HG02840 (cell line): ENCODE measurements around the gene NSMCE1.
"Not testable (repeated sequence)": the region's sequence is repeated elsewhere in the genome, so short reads cannot be mapped to it uniquely, and the experiment has no call there.

Experiments used
- ATAC-seq: cut with Tn5 transposase; IDR thresholded peaks from one replicate; pipeline ENCODE4 v1.9.1; 2021; ENCODE audit warnings: mild to moderate bottlenecking, moderate library complexity, moderate number of reproducible peaks; ENCODE audit not compliant: unreplicated experiment, low FRiP score

Gene NSMCE1

GRCh38 chr16:27272697-27273096, 4.1 kb upstream of the NSMCE1 start:
- not testable (repeated sequence) for ATAC-seq

GRCh38 chr16:27272076-27272475, 3.5 kb upstream of the NSMCE1 start:
- no peak for ATAC-seq

DNA sequence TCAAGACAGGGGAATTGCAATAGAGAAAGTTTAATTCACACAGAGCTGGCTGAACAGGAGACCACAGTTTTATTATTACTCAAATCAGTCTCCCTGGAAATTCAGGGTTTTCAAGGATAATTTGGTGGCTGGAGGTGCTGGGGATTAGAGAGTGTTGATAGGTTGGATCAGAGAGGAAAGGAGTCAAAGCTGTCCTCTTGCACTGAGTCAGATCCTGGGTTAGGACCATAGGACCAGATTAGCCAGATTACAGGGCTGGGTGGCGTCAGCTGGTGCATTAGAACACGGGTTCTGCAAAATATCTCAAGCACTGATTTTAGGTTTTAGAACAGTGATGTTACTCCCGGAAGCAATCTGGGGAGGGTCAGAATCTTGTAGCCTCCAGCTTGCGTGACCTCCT, 1.8 kb upstream of the NSMCE1 start:
- ATAC-seq, result no peak

DNA sequence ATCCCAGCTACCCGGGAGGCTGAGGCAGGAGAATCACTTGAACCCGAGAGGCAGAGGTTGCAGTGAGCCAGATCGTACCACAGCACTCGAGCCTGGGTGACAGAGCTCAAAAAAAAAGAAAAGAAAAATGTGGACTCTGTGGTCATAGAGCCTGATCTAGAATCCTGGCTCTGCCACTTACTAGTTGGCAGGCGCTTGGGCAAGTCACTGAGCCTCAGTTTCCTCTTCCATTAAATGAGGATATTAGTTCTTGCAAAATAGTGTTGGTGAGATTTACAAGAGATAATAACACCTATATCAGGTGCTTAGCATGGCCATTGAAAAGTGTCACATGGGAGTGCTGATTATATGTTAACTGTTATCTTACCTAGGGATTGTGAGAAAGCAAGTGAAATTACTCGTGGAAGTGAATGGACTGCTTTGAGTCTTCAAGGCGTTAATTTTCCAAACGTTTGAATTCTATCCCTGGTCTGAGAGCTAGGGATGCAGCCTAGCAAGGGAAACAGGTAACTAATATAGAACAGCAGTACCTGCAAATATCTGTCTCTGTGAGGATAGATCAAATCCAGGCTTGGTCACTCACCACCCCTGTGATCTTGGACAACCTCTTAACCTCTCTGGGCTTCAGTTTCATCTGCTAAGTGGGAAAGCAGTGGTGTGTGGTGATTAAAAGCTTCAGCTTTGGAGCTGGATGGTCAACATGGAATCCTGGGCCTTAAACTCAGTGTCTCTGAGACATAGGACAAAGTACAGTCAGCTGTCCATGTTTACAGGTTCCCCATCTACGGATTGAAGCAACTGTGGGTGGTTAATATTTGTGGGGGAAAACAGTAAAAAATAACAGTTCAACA, 953 bp upstream of the NSMCE1 start:
- ATAC-seq, result no peak

GRCh38 chr16:27267037-27267677, 1.4 kb downstream of the NSMCE1 start:
- ATAC-seq, result no peak

- no peak for ATAC-seq
Measured at GRCh38 chr16:27265982-27266381, 2.6 kb downstream of the NSMCE1 start.

- no peak for ATAC-seq
Measured at GRCh38 chr16:27264151-27264550, 4.4 kb downstream of the NSMCE1 start.

DNA sequence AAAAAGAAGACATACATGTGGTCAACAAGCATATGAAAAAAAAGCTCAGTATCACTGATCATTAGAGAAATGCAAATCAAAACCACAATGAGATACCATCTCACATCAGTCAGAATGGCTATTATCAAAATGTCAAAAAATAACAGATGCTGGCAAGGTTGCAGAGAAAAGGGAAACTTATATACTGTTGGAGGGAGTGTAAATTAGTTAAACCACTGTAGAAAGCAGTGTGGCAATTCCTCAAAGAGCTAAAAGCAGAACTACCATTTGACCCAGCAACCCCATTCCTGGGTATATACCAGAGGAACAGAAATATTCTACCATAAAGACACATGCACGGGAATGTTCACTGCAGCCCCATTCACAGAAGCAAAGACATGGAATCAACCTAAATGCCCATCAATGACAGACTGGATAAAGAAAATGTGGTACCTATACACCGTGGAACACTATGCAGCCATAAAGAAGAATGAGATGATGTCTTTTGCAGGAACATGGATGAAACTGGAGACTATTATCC, 5.6 kb downstream of the NSMCE1 start:
- ATAC-seq, result not testable (repeated sequence)

- ATAC-seq, result no peak
Measured at GRCh38 chr16:27259710-27260109, 8.9 kb downstream of the NSMCE1 start.

- ATAC-seq, result no peak
Measured at GRCh38 chr16:27258241-27258734, 10.3 kb downstream of the NSMCE1 start.

DNA sequence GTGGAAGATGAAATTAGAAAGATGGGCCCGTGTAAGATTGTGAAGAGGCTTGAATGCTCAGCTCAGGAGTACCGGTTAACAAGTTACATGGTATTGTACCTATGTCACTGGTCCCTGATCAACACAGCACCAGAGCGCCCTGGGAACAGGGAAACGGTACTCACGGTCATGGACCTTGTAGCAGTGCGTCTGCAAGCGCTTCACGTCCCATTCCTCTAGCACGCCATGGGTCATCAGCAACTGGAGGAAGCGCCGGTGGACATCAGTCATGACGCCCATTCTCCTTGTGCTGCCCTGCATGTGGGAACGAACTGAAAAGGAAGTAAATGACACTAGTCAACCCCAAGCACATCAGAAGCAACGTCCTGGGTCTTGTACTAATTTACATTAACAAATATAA, 11.3 kb downstream of the NSMCE1 start:
- ATAC-seq, result no peak

DNA sequence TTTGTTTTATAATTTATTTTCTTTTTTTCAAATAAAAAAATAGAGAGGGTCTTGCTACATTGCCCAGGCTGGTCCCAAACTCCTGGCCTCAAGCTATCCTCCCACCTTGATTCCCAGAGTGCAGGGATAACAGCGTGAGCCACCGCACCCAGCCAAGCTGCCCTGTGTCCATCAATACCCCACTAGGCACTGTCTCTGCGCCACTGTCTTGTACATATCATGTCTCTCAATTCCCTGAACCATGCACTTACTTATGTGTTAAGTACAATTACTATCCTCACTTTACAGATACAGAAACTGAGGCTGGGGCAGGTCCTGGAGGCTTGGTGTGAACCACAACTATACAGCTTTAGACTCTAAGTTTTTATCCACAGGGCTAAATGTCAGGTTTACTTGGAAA, 11.7 kb downstream of the NSMCE1 start:
- no peak for ATAC-seq

GRCh38 chr16:27254262-27254811, 14.2 kb downstream of the NSMCE1 start:
- ATAC-seq, result peak; percentile 68

DNA sequence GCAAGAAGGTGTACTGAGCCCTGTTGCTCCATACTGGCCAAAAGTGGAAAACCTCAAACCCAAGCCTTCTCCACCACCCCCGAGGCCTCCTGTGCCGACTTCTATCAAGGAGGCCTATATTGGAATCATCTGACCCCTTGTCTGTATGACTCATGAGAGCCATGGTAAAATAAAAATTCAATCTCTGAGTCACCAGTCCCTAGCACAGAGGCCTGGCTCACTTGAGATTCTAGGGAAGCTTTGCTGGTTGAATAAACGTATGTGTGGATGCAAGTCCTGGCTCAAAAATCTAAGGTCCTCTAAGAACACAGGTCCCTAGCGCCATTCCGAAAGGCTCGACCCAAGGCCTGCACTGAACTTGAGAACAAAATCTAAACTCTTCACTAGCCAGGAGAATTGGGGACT, 15.0 kb downstream of the NSMCE1 start:
- ATAC-seq, result no peak

DNA sequence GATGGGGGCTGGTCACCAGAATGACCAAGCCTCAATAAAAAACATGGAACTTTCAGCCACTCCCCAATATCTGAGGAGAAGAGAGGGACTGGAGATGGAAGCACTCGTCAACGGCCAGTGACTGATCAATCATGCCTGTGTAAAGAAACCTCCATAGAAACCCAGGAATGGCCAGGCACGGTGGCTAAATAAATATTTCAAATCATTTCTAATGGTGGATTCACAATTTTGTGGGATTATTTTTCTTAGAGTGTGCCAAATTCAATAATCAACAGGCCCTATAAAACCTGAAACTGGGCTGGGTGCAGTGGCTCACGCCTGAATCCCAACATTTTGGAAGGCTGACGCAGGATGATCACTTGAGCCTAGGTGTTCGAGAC, 16.4 kb downstream of the NSMCE1 start:
- ATAC-seq, result no peak

DNA sequence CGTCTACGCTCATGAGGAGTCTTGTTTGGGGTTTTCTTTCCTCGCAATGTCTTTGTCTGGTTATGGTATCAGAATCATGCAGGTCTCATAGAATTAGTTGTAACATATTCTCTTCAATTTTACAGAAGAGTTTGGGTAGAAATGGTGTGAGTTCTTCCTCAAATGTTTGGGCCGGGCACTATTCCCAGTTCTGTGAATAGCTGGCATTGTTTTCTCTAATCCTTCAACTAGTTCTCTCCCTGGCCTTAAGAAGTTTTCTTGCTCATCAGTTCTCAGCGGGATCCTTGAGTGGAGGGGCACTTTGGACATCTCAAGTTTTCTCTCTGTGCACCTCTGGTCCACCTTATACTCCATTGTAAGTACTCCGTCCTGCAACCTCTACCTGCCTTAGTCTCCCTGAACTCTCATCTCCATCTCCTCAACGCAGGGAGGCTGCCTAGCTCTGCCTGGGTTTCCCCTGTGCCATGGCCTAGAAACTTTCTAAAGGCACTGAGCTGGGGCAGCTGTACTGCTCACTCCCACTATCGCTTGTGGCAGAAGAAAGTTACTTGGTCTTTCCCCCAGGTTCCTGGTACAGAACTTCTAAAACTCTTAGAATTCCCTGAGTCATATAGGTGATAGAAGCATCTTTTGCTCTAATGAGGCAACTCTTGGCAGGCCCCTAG, 16.9 kb downstream of the NSMCE1 start:
- ATAC-seq, result no peak

- ATAC-seq, result not testable (repeated sequence)
Measured at GRCh38 chr16:27248886-27249285, 19.7 kb downstream of the NSMCE1 start.

DNA sequence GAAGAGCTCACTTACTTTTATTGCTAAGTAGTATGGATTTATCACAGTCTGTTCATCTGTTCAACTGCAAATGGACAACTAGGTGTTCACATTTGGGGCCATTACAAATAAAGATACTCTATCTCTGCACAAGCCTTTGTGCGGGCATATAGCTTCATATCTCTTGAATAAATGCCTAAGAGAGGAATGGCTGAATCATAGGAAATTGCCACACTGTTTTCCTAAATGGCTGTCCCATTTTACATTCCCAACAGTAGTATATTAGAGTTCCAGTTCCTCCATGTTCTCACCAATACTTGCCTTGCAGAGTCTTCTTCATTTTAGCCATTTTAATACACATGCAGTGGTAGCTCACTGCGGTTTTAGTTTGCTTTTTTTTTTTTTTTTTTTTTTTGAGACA, 20.5 kb downstream of the NSMCE1 start:
- ATAC-seq, result no peak

- not testable (repeated sequence) for ATAC-seq
Measured at GRCh38 chr16:27247076-27247475, 21.5 kb downstream of the NSMCE1 start.

DNA sequence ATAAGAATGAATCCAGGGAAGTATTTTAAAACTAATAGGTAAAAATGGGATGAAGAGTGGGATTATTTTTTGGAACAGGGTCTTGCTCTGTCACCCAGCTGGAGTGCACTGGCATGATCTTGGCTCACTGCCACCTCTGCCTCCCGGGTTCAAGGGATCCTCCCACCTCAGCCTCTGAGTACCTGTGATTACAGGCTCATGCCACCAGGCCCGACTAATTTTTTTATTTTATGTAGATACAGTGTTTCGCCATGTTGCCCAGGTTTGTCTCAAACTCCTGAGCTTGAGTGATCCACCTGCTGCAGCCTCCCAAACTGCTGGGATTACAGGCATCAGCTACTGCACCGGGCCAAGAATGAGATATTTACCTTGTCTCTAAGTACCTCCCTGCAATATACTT, 22.1 kb downstream of the NSMCE1 start:
- ATAC-seq, result no peak
